ENCODE measurements around the gene ADH4.

DNA sequence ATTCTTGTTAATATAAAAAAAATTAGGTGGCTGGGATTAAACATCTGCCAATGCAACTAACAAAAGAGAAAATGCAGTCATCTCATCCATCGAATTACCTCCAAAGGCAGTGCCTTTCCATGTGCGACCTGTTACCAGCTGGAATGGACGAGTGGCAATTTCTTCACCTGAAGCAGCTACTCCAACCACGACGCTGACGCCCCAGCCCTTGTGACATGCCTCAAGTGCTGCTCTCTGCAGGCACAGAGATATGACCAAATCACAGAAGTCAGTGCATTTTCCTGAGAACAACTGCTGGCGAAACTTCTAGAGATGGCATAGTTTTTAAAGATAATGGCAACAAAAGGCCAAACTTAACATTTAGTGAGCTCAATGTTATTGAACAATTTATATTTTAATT, 69.3 kb downstream of the ADH4 start:
- TF ChIP-seq, protein P1, sequence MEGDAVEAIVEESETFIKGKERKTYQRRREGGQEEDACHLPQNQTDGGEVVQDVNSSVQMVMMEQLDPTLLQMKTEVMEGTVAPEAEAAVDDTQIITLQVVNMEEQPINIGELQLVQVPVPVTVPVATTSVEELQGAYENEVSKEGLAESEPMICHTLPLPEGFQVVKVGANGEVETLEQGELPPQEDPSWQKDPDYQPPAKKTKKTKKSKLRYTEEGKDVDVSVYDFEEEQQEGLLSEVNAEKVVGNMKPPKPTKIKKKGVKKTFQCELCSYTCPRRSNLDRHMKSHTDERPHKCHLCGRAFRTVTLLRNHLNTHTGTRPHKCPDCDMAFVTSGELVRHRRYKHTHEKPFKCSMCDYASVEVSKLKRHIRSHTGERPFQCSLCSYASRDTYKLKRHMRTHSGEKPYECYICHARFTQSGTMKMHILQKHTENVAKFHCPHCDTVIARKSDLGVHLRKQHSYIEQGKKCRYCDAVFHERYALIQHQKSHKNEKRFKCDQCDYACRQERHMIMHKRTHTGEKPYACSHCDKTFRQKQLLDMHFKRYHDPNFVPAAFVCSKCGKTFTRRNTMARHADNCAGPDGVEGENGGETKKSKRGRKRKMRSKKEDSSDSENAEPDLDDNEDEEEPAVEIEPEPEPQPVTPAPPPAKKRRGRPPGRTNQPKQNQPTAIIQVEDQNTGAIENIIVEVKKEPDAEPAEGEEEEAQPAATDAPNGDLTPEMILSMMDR (conservative IDR thresholded peaks at IDR 0.05; ENCODE audit: low read depth, low read length), result no peak
- TF ChIP-seq EZH2 (IDR thresholded peaks at IDR 0.05; ENCODE audit: low read length, unreplicated experiment) (no peak), EZH2phosphoT487 (IDR thresholded peaks at IDR 0.05; ENCODE audit: borderline replicate concordance, low read length) (no peak)

All from PC-3 (cell line).